Measurements from ENCODE around the gene BRWD1. TPM values are rescaled to one million over a fixed set of nuclear protein-coding genes. Genes with fewer than 3 reads are reported as not detected.

The BRWD1 gene
- 50.3 and 54.3 TPM in 2 replicates for total RNA-seq

DNA sequence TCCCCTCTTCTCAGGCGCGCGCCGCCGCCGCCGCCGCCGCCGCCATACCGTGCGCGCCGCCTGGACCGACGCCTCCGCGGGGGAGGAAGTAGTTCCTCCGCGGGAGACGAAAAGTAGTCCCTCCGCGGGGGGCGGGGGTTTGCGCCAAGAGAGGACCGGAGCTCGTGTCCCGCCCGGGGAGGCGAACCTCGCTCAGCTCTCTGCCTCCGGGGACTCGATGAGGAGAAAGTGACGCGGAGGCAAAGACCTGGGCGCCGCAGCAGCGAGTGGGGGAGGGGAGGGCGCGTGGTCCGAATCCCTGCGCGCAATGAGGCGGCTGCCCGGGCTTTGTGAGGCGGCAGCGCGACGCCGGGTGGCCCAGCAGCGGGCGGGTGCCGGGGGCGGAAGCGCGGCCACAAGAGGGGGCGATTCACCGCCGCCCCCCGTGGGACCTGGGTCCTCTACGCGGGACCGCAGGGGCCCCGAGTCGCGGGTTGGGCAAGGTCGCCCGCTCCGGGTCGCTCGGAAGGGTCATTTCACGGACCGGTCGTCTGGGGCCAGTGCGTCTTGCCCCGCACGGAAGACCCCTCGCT is at the start of gene BRWD1:
BRWD1 (minus strand) TSS at position 62 of the 572 bp plus-strand sequence. CDS start 141 bp downstream, outside the sequence.

DNA sequence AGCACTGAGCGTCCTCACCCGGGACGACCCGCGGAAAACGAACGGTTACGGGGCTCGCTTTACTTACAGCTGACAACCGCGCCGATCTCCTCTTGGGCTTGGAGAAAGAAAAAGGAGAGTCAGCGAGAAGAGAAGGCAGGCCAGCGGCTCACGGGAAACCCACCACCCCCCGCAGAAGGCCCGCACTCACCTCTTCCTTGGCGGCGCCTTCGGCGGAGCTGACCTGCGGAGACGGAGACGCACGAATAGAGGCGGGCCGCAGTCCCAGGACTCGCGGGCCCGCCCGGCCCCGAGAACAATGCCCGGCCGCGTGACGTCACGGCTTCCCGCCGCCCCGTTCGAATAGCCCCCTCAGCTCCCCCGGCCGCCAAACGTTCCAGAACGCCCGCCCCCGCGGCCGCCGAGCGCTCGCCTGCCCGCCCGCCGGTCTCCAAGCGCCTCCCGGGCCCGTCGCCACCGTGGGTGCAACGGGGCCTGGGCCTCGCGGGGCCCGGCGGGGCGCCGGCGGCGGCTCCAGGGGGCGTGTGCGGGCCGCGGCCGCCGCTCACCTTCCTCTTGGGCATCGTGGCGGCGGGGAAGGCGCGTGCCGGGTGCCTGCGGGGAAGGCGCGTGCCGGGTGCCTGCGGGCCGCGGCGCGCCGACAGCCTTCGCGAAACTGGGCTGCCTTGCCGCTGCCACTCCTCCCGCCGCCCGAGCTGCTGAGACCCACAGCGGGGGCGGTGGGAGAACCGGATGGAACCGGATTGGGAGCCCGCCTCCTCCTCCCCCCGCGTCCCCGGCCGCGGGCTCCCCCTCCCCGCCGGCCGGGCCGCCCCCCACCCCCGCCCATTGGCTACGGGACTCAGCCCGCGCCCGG is 35.2 kb upstream of the BRWD1 start, which contains the start of gene HMGN1:
HMGN1 (minus strand) TSS at position 734 of the 856 bp plus-strand sequence; CDS start at position 563, 171 bp downstream.

DNA sequence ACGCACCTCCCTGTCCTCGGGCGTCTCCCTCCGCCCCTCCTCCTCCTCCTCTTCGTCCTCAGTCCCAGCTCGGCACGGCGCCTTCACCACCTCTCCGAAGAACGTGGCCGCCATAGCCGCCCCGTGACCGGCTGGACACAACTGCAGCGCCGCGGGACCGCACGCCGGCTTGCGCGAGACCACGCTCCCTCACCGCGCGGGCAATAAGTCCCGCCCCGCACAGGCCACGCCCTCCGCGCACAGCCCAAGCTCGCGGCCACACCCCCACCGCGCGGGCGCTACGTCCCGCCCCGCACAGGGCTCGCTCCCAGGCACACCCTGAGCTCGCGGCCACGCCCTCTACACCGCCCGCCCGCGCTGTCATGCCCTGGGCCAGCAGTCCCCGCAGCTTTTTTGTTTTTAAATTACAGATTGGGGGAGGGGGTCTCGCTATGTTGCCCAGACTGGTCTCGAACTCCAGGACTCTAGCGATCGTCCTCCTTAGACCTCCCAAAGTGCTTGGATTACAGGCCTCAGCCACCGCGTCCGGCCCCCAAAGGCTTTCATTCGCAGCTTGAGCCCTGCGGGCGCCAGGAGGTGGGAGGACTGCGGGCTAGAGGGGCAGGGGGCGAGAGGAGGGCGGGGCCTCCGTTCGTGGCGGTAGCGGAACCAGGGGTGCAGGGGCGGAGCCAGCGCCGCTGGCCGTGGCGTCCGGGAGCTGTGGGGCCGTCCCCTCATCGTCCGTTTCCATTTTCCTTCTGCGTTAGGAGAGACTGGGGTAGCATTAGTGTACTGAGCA is 130.0 kb downstream of the BRWD1 start, which contains the start of gene PSMG1:
PSMG1 (minus strand) TSS at position 180 of the 778 bp plus-strand sequence; CDS start at position 114, 66 bp downstream.

Small RNA genes lying within 50 kb of the gene (small RNA-seq; reads per million reads assigned to genes)
- not detected for gene RF00019

Other genes with a start within 250 kb of the BRWD1 start
- 66.9 and 78.3 TPM in 2 replicates for gene PSMG1, start 130.2 kb downstream of the BRWD1 start, total RNA-seq
- 136 and 149 TPM in 2 replicates for gene HMGN1, start 35.5 kb upstream of the BRWD1 start, total RNA-seq
- 1.2 and 1.5 TPM in 2 replicates for gene LCA5L, start 132.1 kb upstream of the BRWD1 start, total RNA-seq
- 0.98 and 1.8 TPM in 2 replicates for gene SH3BGR, start 138.3 kb upstream of the BRWD1 start, total RNA-seq

All from subcutaneous preadipocyte (primary cell).